MM.1S (cell line): Measurements from ENCODE around the gene SEMA3E.

Source experiments
- DNase-seq: peaks from one replicate; pipeline ENCODE4 v3.0.0-alpha.2; 2015
- H2AFZ ChIP-seq: fragments of 300-600 bp; sonication (generic); 2 replicates; pipeline ENCODE4 v1.6.0; 2016; ENCODE audit warnings: antibody characterized with exemption, low read length
- H3F3A ChIP-seq: fragments of 300-600 bp; sonication (generic); 2 replicates; pipeline ENCODE4 v1.6.1; 2016; ENCODE audit warnings: mild to moderate bottlenecking, antibody characterized with exemption, low read length, moderate library complexity, mixed read lengths; ENCODE audit not compliant: insufficient read depth
- H3K27ac ChIP-seq: fragments of 300-600 bp; sonication (generic); 2 replicates; pipeline ENCODE4 v1.5.1; 2016; ENCODE audit warnings: mild to moderate bottlenecking, low read length
- H3K27me3 ChIP-seq: fragments of 300-600 bp; sonication (generic); replicated peaks from 2 replicates; pipeline ENCODE4 v1.6.0; 2016; ENCODE audit warnings: low read length; ENCODE audit not compliant: insufficient read depth
- H3K36me3 ChIP-seq: fragments of 300-600 bp; sonication (generic); replicated peaks from 2 replicates; pipeline ENCODE4 v1.6.1; 2016; ENCODE audit warnings: mild to moderate bottlenecking, low read length, mixed read lengths; ENCODE audit not compliant: insufficient read depth
- H3K4me1 ChIP-seq: fragments of 300-600 bp; sonication (generic); 2 replicates; pipeline ENCODE4 v1.6.1; 2016; ENCODE audit warnings: low read length, mixed read lengths
- H3K4me2 ChIP-seq: fragments of 300-600 bp; sonication (generic); 2 replicates; pipeline ENCODE4 v1.6.0; 2016; ENCODE audit warnings: low read depth, low read length
- H3K4me3 ChIP-seq: fragments of 300-600 bp; sonication (generic); 2 replicates; pipeline ENCODE4 v1.5.1; 2016; ENCODE audit warnings: low read length, mixed read lengths
- H3K79me2 ChIP-seq: fragments of 300-600 bp; sonication (generic); 2 replicates; pipeline ENCODE4 v1.6.1; 2016; ENCODE audit warnings: mixed run types, low read length, mixed read lengths
- H3K9ac ChIP-seq: fragments of 300-600 bp; sonication (generic); 2 replicates; pipeline ENCODE4 v1.6.1; 2016; ENCODE audit warnings: low read length, mixed read lengths
- H3K9me2 ChIP-seq: fragments of 300-600 bp; sonication (generic); replicated peaks from 2 replicates; pipeline ENCODE4 v1.6.1; 2016; ENCODE audit warnings: mild to moderate bottlenecking, low read length, mixed read lengths; ENCODE audit not compliant: insufficient read depth
- H3K9me3 ChIP-seq: fragments of 300-600 bp; sonication (generic); replicated peaks from 2 replicates; pipeline ENCODE4 v1.6.1; 2016; ENCODE audit warnings: mild to moderate bottlenecking, low read length, mixed read lengths; ENCODE audit not compliant: insufficient read depth
- H4K20me1 ChIP-seq: fragments of 300-600 bp; sonication (generic); 2 replicates; pipeline ENCODE4 v1.6.1; 2016; ENCODE audit warnings: mild to moderate bottlenecking, low read length, moderate library complexity, mixed read lengths; ENCODE audit not compliant: insufficient read depth
- CTCF ChIP-seq: fragments of 300-600 bp; sonication (generic); IDR thresholded peaks from 2 replicates; pipeline ENCODE4 v1.5.1; 2016; ENCODE audit warnings: antibody characterized with exemption, low read length, mixed read lengths
- EZH2 ChIP-seq: fragments of 300-600 bp; sonication (generic); optimal IDR thresholded peaks from 2 replicates; pipeline ENCODE3; 2017; ENCODE audit warnings: low read depth, mild to moderate bottlenecking, antibody characterized with exemption, low read length, mixed read lengths
- EZH2phosphoT487 ChIP-seq: fragments of 300-600 bp; sonication (generic); IDR thresholded peaks from 2 replicates; pipeline ENCODE4 v1.6.1; 2018; ENCODE audit warnings: antibody characterized with exemption, low read length

The SEMA3E gene

GRCh38 chr7:83648464-83649241, at the start of gene SEMA3E:
Gene SEMA3E (minus strand): TSS chr7:83649139.
- no peak for DNase-seq
- Histone ChIP-seq H3K27ac (no peak within 1 kb of the TSS), H3K9me2 (no peaks in the 10 kb centered on the region), H3K4me2 (no peak within 1 kb of the TSS), H3K4me3 (no peak within 1 kb of the TSS), H3K4me1 (no peaks in the 10 kb centered on the region), H3K9me3 (no peaks in the 10 kb centered on the region), H3K27me3 (no peaks in the 10 kb centered on the region), H3K36me3 (no peaks in the 10 kb centered on the region), H4K20me1 (no peaks in the 10 kb centered on the region), H3K79me2 (no peaks in the 10 kb centered on the region), H3K9ac (no peak within 1 kb of the TSS), H3F3A (no peaks in the 10 kb centered on the region), H2AFZ (no peak within 1 kb of the TSS)
- TF ChIP-seq CTCF (no peak), EZH2phosphoT487 (no peak), EZH2 (no peak)

GRCh38 chr7:83697804-83698530, 49.0 kb upstream of the SEMA3E start:
- no peak overlapping the region for H3K27ac ChIP-seq
- no peaks in the 10 kb centered on the region for H3K79me2 ChIP-seq
- no peak overlapping the region for H3K9ac ChIP-seq
- DNase-seq: no peak
- H3K4me1 ChIP-seq: no peaks in the 10 kb centered on the region
- H3K9me2 ChIP-seq: no peaks in the 10 kb centered on the region
- H2AFZ ChIP-seq: no peak overlapping the region
- no peaks in the 10 kb centered on the region for H4K20me1 ChIP-seq
- H3K4me3 ChIP-seq: no peak overlapping the region
- no peaks in the 10 kb centered on the region for H3K9me3 ChIP-seq
- TF ChIP-seq CTCF (no peak), EZH2phosphoT487 (no peak), EZH2 (no peak)
- no peaks in the 10 kb centered on the region for H3K27me3 ChIP-seq
- H3K4me2 ChIP-seq: no peak overlapping the region
- H3K36me3 ChIP-seq: no peaks in the 10 kb centered on the region
- H3F3A ChIP-seq: no peaks in the 10 kb centered on the region

- H3K9me2 ChIP-seq: no peaks in the 10 kb centered on the region
- H3F3A ChIP-seq: no peaks in the 10 kb centered on the region
- no peak overlapping the region for H3K4me3 ChIP-seq
- no peaks in the 10 kb centered on the region for H3K27me3 ChIP-seq
- no peaks in the 10 kb centered on the region for H3K79me2 ChIP-seq
- no peaks in the 10 kb centered on the region for H3K9me3 ChIP-seq
- TF ChIP-seq EZH2 (no peak), EZH2phosphoT487 (no peak), CTCF (no peak)
- H3K27ac ChIP-seq: no peak overlapping the region
- H4K20me1 ChIP-seq: no peaks in the 10 kb centered on the region
- H3K36me3 ChIP-seq: no peaks in the 10 kb centered on the region
- H3K4me1 ChIP-seq: no peaks in the 10 kb centered on the region
- H3K9ac ChIP-seq: no peak overlapping the region
- H2AFZ ChIP-seq: no peak overlapping the region
- no peak overlapping the region for H3K4me2 ChIP-seq
- DNase-seq: no peak
Measured at GRCh38 chr7:83696101-83696500, 47.2 kb upstream of the SEMA3E start.
